GM18526 (cell line): ENCODE data around the gene MYZAP.

Source experiments
- POLR2A ChIP-seq: IDR thresholded peaks from 3 replicates; pipeline ENCODE4 v1.6.1; 2011; ENCODE audit not compliant: insufficient read length; ENCODE audit errors: extremely low read depth

Gene MYZAP

DNA sequence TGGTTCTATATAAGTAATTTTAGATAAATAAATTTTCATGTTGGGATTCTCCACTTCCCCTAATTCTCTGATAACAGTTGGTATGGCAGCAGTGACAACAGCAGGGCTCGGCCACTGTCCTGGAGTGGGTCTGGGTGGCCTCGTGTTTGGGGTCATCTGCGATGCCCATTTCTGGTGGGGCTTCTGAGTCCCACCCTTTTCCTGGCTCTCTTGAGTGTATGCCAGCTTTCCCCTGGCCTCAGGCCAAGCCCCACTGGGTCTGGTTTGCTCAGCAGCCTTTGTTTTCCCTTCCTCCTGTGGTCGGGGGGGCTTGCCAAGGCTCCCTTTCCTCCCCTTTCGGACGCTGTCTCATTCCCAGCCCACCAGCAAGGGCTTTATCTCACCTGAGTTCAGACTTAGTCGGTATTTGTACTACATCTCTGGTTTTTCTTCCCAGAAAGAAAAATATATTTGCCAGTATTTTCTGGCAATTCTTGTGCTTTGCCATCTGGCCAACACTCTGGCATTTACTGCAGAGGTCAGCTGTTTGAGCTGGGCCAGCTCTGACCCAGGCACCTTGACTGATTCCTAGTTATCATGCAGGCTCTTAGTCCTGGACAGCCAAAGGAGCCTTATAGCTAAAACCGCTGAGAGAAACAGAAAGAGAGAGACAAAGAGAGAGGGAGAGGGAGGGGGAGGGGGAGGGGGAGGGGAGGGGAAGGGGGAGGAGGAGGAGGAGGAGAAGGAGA lies 35.2 kb downstream of the MYZAP start:
- TF ChIP-seq POLR2A = no peak

GRCh38 chr15:57631386-57632110 lies 39.8 kb downstream of the MYZAP start:
- no peak for TF ChIP-seq POLR2A

GRCh38 chr15:57634290-57634689 lies 42.6 kb downstream of the MYZAP start:
- TF ChIP-seq POLR2A = no peak

GRCh38 chr15:57635300-57635909 lies 43.7 kb downstream of the MYZAP start:
- no peak for TF ChIP-seq POLR2A

DNA sequence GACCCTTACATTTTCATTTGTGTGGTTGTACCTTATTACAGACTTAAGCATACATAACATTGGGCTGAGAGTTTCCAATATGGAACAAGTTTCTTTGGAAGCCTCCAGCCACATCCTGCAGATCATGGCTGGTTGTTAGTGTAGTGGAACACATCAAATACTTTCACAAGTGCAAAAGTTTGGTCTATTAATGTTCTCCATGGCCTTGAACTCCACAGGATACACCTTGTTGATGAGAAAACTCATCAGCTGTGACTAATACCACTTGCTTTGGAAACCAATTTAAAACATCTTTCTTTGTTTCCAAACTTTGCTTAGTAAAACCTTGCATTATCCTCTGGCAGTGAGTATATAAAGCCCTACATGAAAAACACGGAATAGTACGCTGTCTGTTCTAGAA lies 46.1 kb downstream of the MYZAP start:
- no peak for TF ChIP-seq POLR2A

DNA sequence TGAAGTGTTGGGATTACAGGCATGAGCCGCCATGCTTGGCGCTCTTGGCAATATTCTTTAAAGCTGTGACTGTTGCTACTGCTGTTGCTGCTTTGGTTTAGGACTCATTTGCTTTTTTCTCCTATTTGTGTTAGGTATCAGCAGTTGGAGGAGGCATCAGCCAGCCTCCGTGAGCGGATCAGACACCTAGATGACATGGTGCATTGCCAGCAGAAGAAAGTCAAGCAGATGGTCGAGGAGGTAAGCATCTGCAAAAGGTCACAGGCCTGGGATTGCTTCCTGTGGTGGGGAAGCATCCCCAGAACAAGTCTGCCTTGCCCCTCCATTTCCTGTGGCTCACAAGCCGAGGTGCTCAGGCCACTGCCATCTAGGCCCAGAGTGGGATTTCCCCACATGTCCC lies 47.6 kb downstream of the MYZAP start:
- no peak for TF ChIP-seq POLR2A

DNA sequence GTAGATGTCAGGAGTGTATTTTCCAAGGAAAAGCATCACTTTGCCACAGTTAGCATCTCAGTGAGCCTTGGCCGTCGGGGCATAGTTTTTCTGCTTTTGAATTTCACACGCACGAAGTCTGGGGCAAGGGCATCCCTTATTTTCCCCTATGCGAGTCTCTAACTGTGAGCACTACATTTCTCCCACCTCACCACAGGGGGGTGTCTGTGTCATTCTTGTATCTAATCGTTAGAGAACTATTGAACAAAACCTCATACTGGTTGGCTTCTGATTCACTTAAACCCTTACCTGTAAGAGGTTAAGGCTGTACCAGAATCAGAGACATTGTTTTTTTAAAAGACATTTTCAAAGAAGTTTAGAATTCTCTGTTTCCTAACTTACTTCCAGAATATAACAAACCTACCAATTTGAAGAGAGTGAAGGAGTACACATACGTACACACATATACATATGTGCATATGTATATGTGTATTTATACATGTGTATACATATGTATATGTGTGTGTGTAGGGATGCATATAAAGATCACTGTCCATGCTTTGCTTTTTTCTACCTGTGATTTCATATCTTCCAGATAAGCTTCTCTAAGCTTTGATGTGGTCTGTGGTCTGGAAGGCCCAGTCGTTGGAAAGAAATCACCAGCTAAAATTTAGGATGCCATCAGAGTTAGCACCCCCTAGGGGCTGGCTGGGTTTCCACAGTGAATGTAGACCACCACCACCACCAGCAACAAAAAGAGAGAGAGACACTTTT lies 49.4 kb downstream of the MYZAP start:
- TF ChIP-seq POLR2A = no peak

- no peak for TF ChIP-seq POLR2A
These were observed 52.1 kb downstream of the MYZAP start for GRCh38 chr15:57643826-57644225.

DNA sequence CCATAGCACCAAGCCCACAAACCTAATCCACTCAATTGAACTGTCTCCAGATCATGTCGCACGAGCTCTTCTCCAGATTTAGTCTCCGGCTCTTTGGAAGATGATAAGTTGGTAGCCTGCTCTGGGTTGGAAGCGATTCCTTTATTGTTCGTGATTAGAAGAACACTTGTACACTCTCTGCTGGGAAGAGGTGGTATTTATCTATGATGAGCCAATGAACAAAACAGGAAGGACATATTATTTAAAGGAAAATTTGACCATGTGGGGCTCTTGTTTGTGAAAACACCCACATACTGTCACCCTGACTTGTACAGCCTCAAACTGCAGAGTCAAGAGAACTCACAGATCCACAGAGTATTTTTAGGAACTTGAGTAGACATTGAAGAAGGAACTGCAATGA lies 54.4 kb downstream of the MYZAP start:
- no peak for TF ChIP-seq POLR2A

DNA sequence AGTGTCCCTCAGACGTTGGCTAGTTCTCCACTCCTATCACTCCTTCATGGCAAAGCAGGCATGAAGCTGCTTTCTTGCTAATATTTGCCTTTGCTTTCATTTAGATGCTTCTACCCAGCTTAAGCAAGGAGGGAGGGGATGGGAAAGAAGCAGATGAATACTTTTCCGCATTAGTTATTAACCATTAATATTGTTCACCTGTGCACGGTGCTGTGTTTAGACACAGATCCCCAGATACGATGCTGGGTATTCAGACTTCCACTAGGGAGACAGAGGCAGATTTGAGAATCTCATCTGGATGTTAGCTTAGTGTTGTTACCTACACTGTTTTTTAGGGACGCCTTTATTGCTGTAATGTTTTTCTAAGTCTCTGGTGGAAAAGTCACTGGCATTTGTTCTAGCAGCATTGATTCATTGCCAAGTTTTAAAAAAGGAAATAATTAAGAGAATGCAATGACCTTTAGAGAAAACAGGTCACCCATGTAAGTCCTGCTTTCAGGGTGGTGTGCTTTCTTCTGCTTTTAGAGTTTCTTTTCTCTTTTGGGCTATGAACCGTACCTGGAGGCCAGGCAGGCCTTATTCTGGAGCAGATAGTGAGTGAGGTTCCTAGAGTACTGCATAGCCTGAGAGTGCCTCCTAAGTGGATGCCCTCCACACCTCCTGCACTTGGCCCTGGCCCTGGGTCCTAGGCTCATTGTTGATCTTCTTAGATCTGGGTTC lies 55.5 kb downstream of the MYZAP start:
- no peak for TF ChIP-seq POLR2A

- no peak for TF ChIP-seq POLR2A
These were observed 56.1 kb downstream of the MYZAP start for GRCh38 chr15:57647791-57648130.

- TF ChIP-seq POLR2A = no peak
These were observed 57.4 kb downstream of the MYZAP start for GRCh38 chr15:57649138-57649537.

DNA sequence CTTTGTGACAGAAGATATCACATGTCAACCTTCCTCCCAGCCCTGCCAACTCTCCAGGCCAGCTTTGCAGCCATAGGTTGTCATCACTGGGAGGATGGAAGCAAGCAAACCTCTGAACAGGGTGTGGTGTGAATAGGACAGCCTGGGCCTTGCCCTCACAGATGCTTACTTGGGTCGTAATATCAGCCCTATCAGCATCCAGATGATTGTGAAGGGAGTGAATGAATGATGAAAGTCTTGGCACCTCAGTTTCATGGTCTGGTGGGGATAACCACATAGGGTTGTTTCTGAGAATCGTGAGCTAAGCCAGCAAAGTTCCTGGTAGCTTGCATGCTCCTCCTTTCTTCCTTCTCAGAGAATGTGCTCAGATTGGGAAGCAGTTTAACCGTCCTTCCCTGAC lies 59.7 kb downstream of the MYZAP start:
- no peak for TF ChIP-seq POLR2A

- TF ChIP-seq POLR2A = no peak
These were observed 60.8 kb downstream of the MYZAP start for GRCh38 chr15:57652481-57652880.

DNA sequence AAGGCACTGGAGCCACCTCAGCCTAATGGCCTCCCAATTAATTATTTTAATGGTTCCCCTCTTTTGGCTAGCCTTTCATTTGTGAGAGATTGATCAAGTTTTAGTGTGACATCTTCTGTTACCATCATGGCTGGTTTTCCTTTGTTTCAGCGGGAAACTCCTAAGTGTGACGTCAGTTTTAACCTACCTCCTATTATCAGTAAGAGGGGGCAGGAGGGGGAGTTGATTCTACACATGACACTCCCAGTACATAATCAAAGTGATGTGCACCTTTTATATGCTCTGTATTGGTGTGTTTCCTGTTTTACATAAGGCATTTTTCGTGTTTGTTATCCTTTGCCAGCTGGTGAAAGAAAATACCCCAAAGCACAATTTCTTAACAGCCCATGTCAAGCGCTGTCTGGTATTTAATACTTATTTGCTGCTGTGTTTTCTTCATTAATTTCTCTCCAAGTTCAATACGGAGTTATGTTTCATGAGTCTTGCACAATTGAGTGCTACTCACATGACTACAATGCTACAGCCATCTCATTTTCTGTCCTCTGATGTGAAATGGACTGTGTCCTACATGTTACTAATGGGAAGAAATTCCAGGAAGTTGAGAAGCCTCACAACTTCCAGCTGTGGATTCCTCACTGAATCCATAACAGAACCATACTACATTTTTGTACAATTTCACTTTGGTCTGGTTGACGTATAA lies 62.6 kb downstream of the MYZAP start:
- TF ChIP-seq POLR2A = no peak

- no peak for TF ChIP-seq POLR2A
These were observed 63.3 kb downstream of the MYZAP start for GRCh38 chr15:57655053-57655452.
